PC-9 (cell line): Measurements from ENCODE around the gene ARHGAP8.

Source experiments
- CTCF ChIP-seq: fragments of 200-600 bp; sonication (generic); conservative IDR thresholded peaks from 2 replicates; pipeline ENCODE4 v1.6.1; 2017; ENCODE audit warnings: mixed run types, antibody characterized with exemption, mild to moderate bottlenecking, moderate library complexity
- EZH2 ChIP-seq: fragments of 200-600 bp; sonication (generic); IDR thresholded peaks from 2 replicates; pipeline ENCODE4 v1.8.0; 2017; ENCODE audit warnings: antibody characterized with exemption, low read depth

DNA sequence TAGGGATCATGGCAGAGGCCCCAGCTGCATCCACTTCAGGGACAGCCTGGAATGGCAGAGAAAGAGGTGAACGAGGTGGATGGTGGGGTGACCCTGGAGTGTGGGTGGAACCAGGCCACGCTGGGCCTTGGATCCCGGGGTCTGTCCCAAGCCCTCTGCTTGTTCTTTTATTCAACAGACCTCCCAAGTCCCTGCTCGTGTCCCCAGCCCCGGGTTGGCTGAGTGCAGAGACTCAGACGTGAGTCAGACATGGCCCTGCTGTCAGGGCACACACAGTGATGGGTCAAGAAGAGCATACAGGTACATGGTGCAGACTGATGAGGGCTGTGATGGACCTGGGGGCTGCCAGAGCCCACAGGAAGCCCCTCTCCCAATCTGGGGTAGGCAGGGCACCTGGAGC lies 6.6 kb downstream of the ARHGAP8 start:
- TF ChIP-seq CTCF, result no peak
- no peak for TF ChIP-seq EZH2
